NB4 (cell line): ENCODE measurements around the gene LRP1B.

Experiments used
- DNase-seq: peaks from one replicate; pipeline ENCODE4 v3.0.0; 2010; ENCODE audit warnings: low read depth
- H3K4me3 ChIP-seq: one replicate; pipeline ENCODE4 v1.5.1; 2011; ENCODE audit warnings: mild to moderate bottlenecking, low read depth, low read length, moderate library complexity
- CTCF ChIP-seq: IDR thresholded peaks from one replicate; pipeline ENCODE4 v1.5.1; 2012; ENCODE audit warnings: low read depth, low read length
- MYC ChIP-seq: IDR thresholded peaks from 2 replicates; pipeline ENCODE4 v1.6.1; 2011; ENCODE audit warnings: low read depth, low read length
- POLR2A ChIP-seq: IDR thresholded peaks from 2 replicates; pipeline ENCODE4 v1.6.1; 2011; ENCODE audit warnings: mild to moderate bottlenecking; ENCODE audit not compliant: insufficient read length; ENCODE audit errors: extremely low read depth
- TF ChIP-seq, protein P1 (sequence below): IDR thresholded peaks from 2 replicates; pipeline ENCODE4 v1.6.1; 2011; ENCODE audit warnings: low read depth, low read length

The LRP1B gene

DNA sequence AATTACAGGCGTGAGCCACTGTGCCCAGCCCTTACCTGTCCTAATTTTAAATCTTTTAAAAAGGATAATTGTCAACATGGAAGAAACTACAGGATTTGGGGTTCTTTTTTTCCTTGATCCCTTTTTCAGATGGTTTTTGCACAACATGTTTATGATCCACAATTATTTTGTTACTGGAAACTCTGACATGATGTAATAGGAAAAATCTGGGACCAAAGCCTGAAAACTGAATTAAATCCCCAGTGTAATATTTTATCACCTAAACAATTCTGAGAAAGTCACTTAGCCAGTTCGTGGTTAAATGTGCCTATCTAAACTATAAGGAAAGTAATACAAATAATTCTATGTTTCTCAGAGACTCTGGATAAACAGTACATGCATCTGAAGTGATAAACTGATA lies 1649.7 kb downstream of the LRP1B start:
- TF ChIP-seq, protein P1, sequence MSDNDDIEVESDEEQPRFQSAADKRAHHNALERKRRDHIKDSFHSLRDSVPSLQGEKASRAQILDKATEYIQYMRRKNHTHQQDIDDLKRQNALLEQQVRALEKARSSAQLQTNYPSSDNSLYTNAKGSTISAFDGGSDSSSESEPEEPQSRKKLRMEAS = no peak

DNA sequence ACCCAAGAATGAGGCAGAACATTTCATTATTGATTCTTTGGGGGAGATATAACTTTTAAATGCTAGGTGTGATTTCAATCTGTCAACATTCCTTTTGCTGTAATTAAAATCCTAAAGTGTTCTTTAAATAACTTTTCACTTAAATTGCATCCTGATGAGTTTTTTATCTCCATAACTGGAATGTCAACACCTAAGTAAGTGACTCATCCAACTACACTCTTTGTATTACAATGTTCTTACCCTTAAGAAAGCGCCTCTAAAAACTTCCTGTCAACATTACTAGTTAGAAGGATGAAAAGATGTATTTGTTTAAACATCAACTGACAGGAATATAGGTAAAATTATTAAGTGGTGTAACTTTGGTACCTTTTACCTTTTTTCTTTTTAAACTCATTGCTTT lies 1657.0 kb downstream of the LRP1B start:
- H3K4me3 ChIP-seq = no peak overlapping the region
- TF ChIP-seq MYC = no peak
- TF ChIP-seq, protein P1 = no peak
- no peak for DNase-seq

More for the DNA sequence above, 1649.7 kb downstream of the LRP1B start:
- no peak overlapping the region for H3K4me3 ChIP-seq
- no peak for DNase-seq

DNA sequence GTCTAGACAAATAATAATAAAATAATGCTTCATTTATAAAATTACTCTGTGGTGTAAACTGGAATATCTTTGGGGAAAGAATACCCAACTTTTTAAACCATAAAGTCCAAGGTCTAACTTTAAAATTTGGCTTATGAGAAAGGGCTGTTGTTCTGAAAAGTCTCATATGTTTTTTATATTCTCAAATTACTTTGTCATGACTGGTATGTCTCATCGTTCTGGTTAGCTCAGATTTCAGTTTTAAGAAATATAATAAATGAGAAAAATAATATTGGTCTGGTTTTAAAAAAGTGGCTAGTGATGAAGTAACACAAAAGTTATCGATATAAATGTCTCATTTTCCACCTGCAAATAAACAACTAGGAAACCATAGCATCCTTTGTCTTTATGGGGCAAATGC lies 1658.1 kb downstream of the LRP1B start:
- DNase-seq = no peak
- TF ChIP-seq, protein P1 = no peak
- no peak for TF ChIP-seq MYC
- no peak for TF ChIP-seq POLR2A
- TF ChIP-seq CTCF = no peak
- no peak overlapping the region for H3K4me3 ChIP-seq

DNA sequence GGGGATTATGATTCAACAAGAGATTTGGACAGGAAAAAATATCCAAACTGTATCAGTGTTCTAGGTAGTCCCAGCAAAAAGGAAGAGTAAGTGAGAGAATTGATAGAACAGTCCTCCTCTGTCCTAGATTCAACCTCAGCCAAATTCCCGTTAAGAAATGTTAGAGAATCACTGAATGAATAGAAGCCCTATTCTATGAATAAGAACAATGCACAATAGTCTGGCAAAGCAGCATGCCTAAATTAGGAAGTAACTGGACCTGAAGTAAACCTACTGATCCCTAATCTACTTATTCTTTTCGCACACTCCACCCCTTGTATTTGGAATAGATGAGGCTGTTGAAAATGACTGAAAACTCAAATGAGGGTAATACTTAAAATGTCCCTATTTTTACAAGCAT lies 1665.5 kb downstream of the LRP1B start:
- no peak for DNase-seq
- TF ChIP-seq MYC = no peak
- TF ChIP-seq POLR2A = no peak
- TF ChIP-seq, protein P1 = no peak
- TF ChIP-seq CTCF = no peak
- no peak overlapping the region for H3K4me3 ChIP-seq

- DNase-seq = no peak
- TF ChIP-seq CTCF = no peak
- TF ChIP-seq, protein P1 = no peak
- TF ChIP-seq MYC = no peak
- TF ChIP-seq POLR2A = no peak
- H3K4me3 ChIP-seq = no peak overlapping the region
Observed at GRCh38 chr2:140462990-140463389, 1667.8 kb downstream of the LRP1B start.

- no peak for DNase-seq
- H3K4me3 ChIP-seq = no peak overlapping the region
- TF ChIP-seq CTCF (no peak), POLR2A (no peak), MYC (no peak)
- TF ChIP-seq, protein P1 = no peak
Observed at GRCh38 chr2:140457483-140457882, 1673.3 kb downstream of the LRP1B start.

- no peak overlapping the region for H3K4me3 ChIP-seq
- no peak for DNase-seq
- no peak for TF ChIP-seq POLR2A
- no peak for TF ChIP-seq MYC
- TF ChIP-seq CTCF = no peak
- TF ChIP-seq, protein P1 = no peak
Observed at GRCh38 chr2:140455315-140455714, 1675.5 kb downstream of the LRP1B start.
